HG02571 (cell line): ENCODE measurements around the gene CACNA1E.

ENCODE experiments used
- ATAC-seq: cut with Tn5 transposase; IDR thresholded peaks from one replicate; pipeline ENCODE4 v1.9.1; 2021; ENCODE audit warnings: mild to moderate bottlenecking, moderate library complexity; ENCODE audit not compliant: unreplicated experiment

The CACNA1E gene

DNA sequence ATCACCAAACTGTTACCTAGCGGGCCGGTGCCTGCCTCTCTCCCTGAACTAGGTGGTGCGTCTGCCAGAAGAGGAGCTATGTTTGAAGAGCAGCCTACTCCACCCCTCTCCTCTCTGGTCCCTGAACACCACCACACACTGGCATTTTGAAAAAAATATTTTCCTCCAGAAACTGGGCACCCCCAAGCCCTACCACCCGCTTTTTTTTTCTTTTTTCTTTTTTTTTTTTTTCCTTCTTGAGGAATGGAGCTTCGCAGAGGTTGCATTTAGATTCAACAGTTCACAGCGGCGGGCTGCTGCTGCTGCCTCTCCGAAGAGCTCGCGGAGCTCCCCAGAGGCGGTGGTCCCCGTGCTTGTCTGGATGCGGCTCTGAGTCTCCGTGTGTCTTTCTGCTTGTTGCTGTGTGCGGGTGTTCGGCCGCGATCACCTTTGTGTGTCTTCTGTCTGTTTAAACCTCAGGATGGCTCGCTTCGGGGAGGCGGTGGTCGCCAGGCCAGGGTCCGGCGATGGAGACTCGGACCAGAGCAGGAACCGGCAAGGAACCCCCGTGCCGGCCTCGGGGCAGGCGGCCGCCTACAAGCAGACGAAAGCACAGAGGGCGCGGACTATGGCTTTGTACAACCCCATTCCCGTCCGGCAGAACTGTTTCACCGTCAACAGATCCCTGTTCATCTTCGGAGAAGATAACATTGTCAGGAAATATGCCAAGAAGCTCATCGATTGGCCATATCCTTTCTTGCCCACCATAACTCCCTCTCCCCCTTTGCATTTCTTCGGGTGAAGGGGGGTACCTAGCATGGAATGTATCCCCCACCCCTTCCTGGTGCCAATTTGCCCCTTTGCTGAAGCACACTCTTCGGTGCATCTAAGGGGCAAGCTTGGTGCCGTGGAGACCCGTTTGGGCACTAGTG, at the start of gene CACNA1E:
Gene CACNA1E (plus strand): TSS at position 233 of the 911 bp plus-strand sequence. CDS start 228 bp downstream, at position 461.
- ATAC-seq, result no peak

DNA sequence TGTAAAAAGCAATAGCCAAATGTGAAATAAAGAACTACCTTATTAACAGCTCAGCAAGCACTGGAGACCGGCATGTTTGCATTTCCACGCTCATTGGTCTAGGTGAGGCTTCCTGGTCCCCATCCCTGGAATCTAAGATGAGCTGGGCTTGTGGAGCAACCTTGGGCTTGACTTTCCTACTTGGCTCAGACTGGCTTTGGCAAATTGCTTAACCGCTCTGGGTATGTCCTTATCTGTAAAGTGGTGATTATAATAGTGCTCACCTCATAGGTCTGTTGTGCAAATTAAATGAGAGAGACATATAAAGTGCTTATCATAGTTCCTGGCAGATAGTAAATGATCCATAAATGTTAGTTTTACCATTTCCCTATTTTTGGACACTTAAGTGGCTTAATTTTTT, 49.4 kb upstream of the CACNA1E start:
- ATAC-seq, result no peak

GRCh38 chr1:181438013-181438412, 45.3 kb upstream of the CACNA1E start:
- ATAC-seq, result no peak

GRCh38 chr1:181440510-181440909, 42.8 kb upstream of the CACNA1E start:
- no peak for ATAC-seq

DNA sequence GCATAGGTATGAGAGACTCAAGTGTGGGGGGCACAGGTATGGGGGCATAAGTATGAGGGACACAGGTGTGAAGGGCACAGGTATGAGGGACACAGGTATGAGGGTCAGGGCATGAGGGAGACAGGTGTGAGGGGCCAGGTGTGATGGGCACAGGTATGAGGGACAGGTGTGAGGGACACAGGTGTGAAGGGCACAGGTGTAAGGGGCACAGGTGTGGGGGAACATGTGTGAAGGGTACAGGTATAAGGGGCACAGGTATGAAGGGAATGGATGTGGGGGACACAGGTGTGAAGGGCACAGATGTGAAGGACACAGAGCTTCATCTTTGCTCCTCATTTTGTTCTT, 41.2 kb upstream of the CACNA1E start:
- no peak for ATAC-seq

- ATAC-seq, result no peak
These were observed 40.0 kb upstream of the CACNA1E start for GRCh38 chr1:181443231-181443853.

DNA sequence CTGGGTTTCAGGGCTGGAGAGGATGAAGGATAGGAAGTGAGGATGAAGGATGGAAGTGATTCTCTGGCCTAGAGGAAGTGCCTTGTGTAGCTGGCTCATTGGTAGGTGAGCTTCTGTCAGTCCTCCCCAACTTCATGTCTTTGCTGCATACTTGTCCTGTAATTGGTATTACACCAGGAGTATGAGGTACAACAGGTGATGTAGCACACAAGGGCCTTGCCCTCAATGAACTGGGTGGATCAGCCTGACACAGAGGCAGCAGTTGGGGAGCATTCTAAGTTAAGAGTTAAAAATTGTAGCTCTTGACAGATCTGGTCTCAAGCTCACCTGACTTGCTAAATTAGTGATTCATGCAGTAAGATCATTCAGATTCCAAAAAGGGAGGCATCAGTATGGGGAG, 37.9 kb upstream of the CACNA1E start:
- no peak for ATAC-seq

GRCh38 chr1:181448461-181448860, 34.9 kb upstream of the CACNA1E start:
- no peak for ATAC-seq

DNA sequence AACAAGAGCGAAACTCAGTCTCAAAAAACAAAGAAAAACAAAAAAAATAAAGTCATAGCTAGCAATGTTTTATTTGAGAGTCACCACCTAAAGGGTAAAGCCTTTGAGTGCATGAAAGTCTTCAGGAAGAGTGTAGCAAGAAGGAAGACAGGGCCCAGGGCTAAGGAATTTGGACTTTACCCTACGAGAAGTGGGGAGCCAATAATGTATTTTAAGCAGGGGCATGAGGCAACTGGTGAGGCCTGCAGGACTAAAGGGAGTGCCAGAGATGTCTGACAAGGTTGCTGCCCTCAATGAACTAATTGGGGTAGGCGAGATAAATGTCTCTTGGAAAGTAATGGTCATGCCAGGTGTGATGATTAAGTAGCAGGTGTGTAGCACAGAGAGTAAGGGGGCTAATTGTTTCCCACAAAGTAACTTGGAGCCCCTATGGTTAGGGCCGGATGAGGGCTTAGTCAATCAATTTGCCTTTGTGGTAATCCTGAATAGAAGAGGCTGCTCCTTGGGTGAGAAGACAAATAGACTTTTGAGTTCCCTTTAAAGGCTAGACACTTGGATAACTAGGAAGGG, 31.6 kb upstream of the CACNA1E start:
- ATAC-seq, result no peak

GRCh38 chr1:181452746-181453145, 30.6 kb upstream of the CACNA1E start:
- no peak for ATAC-seq

DNA sequence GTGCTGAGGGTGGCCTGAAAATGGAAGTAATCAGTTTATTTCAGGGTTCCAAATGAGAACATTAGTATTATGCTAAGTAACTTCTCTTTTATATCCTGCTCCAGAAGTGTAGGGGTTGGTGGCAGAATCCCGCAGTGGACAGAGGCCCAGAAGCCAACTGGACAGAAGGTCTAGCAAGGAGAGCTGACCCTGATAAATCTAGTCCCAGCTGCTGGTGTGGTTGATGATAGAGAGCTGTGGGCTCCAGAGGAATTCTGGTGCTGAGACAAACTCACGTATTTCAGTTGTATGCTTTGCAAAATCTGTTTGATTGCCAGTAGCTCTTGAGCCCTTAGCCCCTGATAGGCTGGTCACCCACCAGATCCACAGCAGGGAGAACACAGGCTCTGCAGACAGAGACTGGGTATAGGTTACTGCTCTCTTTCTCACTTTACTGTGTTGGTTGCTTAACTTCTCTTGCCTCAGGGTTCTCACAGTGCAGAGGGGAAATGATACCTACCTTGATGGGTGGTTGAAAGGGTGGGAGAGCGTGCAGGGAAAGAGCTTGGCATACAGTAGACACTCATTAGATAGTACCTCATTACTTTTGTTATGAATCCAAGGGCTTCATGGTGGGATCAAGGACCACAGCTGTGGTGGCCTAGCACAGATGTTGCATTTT, 29.6 kb upstream of the CACNA1E start:
- no peak for ATAC-seq

- no peak for ATAC-seq
These were observed 26.8 kb upstream of the CACNA1E start for GRCh38 chr1:181456551-181456950.

DNA sequence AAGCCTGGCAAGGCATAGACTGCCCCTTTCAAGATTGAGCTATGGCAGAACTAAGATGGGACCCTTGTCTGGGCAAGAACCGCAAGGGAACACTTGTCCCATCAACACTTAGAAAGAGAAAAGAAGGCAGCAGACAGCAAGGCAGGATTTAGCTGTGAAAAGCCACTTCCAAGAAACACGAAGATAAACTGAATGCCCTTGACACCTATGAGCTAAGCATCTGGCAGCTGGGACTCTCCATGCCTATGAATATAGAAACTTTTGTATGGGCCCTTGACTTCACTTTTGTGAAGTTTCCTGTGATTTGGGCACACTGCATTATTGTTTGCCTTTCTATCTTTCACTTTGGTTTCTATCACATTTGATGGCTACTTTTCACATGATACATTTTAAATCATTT, 24.9 kb upstream of the CACNA1E start:
- ATAC-seq, result no peak

DNA sequence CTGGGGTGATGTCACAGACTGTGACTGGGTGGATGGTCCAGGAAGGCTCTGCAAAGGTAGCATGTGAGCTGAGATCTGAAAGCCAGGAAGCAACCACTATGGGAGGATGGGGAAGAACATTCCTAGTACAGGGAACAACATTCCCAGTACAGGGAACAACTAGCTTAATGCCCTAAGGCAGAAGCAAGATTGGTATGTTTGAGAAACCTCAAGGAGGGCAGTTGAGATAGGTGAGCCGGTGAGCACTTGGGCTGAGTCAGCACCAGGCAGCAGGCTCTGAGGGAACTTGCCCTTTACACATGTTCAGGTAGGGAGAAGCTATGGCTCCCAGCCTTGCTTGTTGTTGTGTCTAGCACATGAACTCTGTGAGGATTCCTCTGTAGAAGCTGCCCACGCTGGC, 24.2 kb upstream of the CACNA1E start:
- no peak for ATAC-seq

DNA sequence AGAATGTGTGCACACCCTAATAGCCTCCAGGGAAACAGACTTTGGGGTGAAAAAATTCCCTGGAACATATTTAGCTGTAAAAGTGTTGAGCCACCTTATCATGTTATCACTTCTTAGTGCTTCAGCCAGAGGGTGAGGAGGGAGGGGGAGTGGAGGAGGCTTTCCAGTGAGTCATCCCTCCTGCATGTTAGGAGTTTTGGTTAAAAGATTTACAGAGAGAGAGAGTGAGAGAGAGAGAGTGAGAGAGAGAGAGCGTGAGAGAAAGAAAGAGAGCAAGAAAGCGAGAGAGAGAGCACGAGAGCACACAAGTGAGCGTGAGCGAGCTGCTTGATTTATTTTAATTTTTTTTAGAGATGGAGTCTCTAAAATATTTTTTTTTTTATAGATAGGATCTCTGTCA, 13.5 kb upstream of the CACNA1E start:
- no peak for ATAC-seq

- ATAC-seq, result no peak
These were observed 7.7 kb upstream of the CACNA1E start for GRCh38 chr1:181475580-181475979.

DNA sequence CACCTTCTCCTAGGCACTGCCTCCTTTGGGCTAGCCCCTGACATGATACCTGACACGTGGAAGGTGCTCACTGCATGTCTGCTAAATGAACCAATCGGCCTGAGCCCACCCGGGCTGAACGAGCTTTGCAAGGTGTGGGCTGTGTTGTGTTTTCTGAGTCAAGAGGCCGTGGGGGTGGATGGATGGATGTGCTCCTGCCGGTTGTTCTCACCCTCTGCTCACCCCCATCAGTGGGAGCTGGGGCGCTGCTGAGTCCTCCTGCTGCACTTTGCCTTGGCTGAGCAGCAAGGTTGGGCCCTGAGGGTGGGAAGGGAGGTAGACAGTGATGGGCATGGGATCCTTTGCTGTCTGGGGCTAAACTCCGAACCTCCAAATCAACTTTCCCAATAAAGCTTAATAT, 6.7 kb upstream of the CACNA1E start:
- ATAC-seq, result no peak

DNA sequence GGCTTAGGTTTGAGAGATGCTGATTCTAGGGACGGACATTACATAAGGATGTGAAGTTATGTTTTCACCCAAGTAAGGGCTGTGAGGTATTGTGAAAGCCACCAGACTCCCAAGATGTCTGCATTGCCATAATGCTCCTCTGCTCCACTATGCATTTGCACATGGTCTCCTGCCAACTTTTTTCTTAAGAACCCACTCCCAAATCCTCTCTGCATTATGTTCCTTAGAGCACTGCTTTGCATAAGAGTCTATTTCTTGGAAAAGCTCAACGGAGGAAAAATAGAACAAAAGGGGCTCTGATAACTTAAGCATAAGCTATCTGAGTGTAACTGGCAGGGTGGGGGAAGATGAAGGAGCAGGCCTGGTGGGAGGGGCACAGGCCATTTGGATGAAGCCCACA, 5.0 kb upstream of the CACNA1E start:
- ATAC-seq, result no peak

DNA sequence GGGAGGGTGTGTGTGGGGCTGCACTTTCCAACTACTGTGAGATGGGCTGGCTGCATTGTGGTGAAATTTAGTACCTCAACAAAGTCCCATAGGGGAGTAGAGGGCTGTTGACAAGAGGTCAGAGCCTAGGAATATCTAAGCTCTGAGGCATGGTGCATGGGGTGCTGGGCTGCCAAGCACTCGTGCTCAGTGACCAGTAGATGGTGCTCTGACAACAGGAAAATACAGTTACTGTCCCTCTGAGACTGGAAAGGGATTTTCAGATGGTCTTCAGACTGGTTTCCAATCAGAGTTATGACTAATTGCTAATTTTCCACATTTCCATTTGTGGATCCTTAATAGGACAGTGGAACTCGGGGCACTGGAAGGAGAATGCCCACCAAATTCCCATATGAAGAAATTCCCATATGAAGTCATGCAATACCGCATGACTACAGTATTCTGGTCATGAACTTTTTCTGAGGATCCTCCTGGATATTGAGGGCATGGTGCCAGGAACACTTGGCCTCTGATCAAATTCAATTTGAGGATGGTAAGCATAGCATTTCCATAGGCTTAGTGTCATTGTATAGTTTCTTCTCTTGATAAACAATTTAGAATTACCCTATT, 4.1 kb upstream of the CACNA1E start:
- ATAC-seq, result peak; percentile 41

DNA sequence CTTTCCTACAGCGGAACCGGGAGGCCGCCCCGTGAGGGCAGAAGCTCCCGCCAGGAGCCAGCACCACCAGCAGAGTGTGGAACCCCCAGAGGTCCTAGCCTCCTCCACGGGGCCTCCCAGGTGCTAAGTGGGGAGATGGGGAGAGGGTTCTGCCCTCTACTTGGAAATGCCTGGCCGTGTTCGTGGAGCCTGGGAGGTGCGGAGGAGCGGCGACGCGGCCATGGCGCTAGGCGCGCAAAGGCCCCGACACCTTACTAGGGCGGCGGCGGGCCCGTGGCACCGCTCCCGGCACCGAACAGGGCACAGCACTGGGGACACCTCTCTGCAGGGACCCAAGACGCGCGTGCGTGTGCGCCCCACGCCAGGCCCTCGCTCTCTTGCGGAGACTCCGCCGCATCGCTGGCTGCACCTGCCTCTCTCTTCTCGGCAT, 1.3 kb upstream of the CACNA1E start:
- no peak for ATAC-seq
